Vagina (tissue), 2 donors: Measurements from ENCODE around the gene SIGMAR1.

Experiments used
- POLR2AphosphoS5 ChIP-seq, 2 donors: sonication (generic); formaldehyde crosslinking; IDR thresholded peaks; one replicate each; pipeline ENCODE4 v1.9.0; 2017; ENCODE audit warnings: antibody characterized with exemption in 2 of 2, mild to moderate bottlenecking in 2 of 2, low read depth in 1 of 2; ENCODE audit not compliant: insufficient read depth in 1 of 2
- TF ChIP-seq, protein P1 (sequence below), 3 experiments: fragments of 450-650 bp in 2 of 3; fragments of 200-600 bp in 1 of 3; sonication (generic) in 1 of 3; IDR thresholded peaks; one replicate each; pipeline ENCODE4 v1.5.1; 2017 to 2019; ENCODE audit warnings: antibody characterized with exemption in 3 of 3, mild to moderate bottlenecking in 2 of 3, moderate library complexity in 2 of 3

DNA sequence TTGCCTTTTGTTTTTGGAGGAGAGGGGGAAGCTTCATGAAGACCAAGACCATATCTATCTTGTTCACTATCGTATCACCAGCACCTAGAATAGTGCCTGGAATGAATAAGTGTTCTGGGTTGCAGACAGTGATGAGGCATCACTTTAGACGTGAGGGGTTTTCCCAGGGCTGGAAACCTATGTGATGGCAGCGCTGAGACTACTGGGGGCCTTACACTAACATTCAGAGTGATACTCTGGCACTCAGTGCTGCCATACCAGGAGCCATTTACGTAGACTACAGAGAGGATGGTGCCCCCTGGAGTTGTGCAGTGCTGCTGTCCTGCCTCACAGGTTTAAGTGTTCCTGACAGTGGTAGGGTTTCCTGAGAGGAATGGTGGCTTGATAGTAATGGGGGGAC, 46.6 kb upstream of the SIGMAR1 start:
- TF ChIP-seq, protein P1, sequence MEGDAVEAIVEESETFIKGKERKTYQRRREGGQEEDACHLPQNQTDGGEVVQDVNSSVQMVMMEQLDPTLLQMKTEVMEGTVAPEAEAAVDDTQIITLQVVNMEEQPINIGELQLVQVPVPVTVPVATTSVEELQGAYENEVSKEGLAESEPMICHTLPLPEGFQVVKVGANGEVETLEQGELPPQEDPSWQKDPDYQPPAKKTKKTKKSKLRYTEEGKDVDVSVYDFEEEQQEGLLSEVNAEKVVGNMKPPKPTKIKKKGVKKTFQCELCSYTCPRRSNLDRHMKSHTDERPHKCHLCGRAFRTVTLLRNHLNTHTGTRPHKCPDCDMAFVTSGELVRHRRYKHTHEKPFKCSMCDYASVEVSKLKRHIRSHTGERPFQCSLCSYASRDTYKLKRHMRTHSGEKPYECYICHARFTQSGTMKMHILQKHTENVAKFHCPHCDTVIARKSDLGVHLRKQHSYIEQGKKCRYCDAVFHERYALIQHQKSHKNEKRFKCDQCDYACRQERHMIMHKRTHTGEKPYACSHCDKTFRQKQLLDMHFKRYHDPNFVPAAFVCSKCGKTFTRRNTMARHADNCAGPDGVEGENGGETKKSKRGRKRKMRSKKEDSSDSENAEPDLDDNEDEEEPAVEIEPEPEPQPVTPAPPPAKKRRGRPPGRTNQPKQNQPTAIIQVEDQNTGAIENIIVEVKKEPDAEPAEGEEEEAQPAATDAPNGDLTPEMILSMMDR (IDR thresholded peaks at IDR 0.05) = no peak
- TF ChIP-seq POLR2AphosphoS5 (IDR thresholded peaks at IDR 0.05; ENCODE audit: insufficient read depth in 1 of 2, low read depth in 1 of 2) = no peak
